ENCODE measurements around the gene CENPO.
"Not testable (repeated sequence)": the region's sequence is repeated elsewhere in the genome, so short reads cannot be mapped to it uniquely, and the experiment has no call there.

The CENPO gene

DNA sequence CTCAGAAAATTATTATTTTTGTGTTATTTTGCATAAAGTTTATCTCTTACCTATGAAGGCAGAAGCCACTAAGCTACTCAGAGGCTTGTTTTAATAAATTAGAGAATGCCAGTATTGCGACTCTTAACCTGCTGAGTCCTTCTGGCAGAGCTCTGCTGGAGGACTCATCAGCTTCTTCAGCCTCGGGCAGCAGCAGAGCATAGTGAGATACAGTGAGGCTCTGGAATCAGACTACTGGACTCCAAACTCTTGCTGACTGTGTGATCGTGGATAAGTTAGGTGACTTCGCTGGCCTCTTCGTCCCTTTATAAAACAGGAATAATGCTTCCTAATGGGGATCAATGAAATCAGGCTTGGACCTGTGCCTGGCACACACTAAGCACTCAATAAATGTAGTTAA lies 1.8 kb upstream of the CENPO start:
- DNase-seq, result no peak

DNA sequence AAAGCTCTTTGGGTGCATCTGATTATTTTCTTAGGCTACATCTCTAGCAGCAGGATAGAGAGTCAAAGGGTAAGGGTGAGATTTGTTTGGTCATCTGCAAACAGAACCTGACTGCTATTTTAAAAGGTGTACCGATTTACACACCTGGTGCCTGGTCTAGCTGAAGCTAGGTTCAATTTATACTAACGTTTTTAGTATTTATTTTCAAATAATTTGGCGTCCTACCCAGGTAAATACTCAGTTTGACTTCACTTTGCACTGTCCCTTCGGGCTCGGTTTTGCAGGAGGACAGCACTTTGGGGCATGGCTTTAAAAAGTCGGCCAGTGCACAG lies 717 bp upstream of the CENPO start:
- DNase-seq, result no peak

DNA sequence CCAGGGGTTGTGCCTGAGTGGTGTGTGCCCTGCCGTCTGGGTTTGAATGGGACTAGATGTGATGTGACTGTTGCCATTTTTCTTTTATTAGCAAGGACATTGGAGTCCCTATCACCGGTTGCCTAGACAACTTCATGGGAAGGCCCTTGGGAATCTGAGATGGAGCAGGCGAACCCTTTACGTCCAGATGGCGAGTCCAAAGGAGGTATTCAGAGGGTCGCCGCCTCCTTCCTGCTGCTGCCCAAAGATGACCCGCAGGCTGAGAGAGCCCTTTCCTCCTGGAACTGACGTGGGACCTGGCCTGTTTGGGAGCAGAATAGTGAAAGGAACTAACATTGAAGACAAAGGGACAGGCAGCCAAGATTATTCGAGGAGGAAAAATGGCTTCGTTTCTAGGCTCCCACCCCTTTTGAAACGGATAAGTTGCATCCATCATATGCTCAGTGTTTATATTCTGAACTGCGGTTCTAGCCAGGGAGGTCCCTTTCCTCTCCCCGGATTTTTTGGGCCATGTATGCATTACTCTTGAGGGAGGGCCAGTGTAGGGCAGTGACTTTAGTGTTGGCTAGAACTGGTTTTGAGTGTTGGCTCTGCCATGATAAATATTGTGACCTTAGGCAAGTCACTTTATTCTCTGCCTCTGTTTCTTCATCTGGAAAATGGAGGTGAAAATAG lies 673 bp downstream of the CENPO start:
- DNase-seq, result peak; percentile 18

DNA sequence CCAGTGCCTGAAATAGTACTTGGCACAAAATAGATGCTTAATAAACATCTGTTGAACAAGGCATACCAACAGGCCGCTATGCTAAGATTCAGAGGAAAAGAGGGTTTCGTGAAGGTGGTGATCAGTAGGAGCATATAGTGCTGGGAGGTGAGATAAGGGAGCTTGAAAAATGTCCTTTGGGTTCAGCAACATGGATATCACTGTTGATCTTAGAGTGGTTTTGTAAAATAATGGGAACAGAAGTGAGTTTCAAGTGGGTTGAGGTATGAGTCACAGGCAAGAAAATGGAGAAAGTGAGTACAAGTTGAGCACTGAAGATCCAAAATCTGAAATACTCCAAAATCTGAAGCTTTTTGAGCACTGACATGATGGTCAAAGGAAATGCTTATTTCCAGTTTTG lies 4.4 kb downstream of the CENPO start:
- no peak for DNase-seq

DNA sequence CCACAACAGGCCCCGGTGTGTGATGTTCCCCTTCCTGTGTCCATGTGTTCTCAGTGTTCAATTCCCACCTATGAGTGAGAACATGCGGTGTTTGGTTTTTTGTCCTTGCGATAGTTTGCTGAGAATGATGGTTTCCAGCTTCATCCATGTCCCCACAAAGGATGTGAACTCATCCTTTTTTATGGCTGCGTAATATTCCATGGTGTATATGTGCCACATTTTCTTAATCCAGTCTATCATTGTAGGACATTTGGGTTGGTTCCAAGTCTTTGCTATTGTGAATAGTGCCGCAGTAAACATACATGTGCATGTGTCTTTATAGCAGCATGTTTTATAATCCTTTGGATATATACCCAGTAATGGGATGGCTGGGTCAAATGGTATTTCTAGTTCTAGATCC lies 7.3 kb downstream of the CENPO start:
- DNase-seq, result not testable (repeated sequence)

DNA sequence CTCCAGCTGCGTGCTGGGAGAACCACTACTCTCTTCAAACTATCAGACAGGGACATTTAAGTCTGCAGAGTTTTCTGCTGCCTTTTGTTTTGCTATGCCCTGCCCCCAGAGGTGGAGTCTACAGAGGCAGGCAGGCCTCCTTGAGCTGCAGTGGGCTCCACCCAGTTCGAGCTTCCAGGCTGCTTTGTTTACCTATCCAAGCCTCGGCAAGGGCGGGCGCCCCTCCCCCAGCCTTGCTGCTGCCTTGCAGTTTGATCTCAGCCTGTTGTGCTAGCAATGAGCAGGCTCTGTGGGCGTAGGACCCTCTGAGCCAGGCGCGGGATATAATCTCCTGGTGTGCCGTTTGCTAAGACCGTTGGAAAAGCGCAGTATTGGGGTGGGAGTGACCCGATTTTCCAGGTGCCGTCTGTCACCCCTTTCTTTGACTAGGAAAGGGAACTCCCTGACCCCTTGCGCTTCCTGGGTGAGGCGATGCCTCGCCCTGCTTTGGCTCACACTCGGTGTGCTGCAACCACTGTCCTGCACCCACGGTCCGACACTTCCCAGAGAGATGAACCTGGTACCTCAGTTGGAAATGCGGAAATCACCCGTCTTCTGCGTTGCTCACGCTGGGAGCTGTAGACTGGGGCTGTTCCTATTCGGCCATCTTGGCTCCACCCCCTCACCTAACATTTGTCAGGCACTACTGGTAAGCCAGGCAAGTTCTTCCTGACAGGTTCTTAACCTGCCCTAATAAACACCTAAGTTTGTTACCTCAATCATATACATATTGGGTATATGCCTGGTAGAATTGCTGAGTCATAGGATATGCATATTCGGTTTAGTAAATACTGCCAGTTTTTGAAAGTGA lies 12.8 kb downstream of the CENPO start:
- not testable (repeated sequence) for DNase-seq

DNA sequence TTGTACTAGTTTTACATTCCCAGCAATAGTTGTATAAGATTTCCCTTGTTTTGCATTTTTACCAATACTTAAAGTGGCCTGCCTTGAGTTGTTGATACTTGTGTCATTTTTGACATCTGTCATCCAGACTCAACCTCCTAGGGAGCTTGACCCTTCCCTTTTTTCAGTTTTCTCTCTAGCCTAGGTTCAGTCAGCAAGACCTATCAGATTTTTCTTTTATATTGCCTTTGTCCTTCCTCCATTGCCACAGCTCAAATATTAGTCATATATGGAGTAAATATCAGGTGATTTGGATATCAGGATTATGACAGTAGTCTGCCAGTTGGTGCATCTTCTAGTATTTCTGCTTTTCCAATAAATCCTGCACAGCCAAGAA lies 13.4 kb downstream of the CENPO start:
- no peak for DNase-seq

DNA sequence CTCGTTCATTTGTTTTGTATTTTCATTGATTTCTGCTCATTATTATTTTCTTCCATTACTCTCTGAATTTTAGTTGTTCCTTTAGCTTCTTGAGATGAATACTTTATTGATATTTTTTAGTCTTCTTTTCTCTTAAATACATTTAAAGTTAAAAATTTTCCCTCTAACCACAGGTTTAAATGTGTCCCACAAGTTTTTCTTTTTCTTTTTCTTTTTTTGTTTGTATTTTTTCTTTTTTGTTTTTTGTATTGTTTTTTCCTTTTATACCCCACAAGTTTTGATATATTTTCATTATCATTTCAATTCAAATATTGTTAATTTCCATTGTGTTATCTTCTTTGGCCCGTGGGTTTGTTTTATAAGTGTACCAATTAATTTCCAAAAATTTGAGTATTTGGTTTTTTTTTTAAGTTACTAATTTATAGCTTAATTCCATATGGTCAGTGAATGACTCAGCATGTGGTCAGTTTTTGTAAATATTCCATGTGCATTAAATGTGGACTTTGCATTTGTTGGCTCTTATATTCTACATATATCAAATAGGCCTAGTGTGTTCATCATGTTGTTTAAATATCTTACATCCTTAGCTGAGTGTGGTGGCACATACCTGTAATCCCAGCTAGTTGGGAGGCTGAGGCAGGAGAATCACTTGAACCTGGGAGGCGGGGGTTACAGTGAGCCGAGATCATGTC lies 16.2 kb downstream of the CENPO start:
- DNase-seq, result peak; percentile 31

DNA sequence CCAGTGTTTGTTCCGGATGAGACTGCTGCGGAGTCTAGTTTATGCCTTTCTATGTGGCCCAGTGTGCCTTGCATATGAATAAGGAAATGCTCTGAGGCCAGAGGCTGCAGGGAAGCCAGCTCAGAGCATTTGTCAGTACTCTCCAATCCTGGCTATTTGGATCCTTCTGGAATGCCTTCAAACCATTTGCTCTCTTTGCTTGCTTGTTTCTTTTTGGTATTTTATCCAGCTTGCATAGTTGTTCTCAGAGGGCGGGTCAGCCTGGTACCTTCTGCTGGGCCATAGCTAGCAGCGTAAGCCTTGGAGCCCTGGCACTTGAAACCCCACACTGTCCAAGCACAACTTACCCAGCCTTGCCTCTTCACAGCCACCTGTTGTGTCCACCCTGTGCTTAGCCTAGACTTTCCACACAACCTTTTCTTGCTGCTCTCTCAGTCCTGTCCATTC lies 20.5 kb downstream of the CENPO start:
- no peak for DNase-seq

DNA sequence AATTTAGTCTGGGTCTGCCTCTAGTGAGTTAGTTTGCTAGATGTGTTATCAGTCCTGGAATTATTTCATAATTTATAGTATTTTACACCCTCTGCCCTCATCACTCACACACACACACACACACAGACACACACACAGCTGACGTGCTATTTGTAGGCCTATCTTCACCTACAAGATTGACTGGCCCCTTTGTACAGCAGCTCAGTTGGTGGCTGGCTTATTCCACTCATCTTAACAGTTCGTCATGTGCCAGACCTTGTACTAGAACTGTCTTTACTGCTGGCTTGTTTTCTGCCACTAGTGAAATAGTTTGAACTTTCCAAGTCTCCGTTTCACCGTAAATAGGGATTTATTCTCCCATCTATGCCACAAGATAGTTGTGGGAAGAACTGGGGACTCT lies 21.3 kb downstream of the CENPO start:
- DNase-seq, result no peak

DNA sequence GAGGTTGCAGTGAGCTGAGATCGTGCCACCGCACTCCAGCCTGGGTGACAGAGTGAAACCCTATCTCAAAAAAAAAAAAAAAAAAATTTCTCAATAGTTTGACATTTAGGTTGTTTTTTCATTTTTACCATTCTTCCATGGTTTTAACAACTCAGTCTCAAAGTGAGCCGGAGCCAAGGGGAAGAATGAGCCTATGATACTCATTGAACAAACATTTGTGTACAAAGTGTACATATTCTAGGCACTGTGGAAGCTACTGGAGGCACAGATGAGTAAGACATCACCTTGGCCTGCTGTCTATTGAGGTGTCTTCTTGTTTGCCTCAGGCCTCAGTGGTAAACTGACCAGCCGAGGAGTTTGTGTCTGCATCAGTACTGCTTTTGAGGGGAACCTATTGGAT lies 21.9 kb downstream of the CENPO start:
- no peak for DNase-seq

DNA sequence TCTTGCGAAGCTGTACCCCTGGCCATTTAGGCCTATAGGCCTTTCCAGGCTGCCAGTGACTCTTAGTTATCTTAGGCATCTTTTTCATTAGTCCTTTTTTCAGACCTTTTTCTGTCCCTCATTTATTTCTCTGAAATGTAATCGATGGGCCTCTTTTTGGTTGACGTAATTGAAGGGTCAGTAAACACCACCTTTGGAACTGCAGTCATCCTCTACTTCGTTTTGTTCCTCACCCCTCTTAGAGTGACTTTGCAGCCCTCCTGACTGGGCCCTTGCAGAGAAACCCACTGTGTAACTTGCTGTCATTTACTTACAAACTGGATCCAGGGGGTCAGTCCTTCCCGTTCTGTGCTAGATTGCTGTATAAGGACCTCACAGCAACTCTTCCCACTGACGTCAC lies 23.2 kb downstream of the CENPO start:
- no peak for DNase-seq

DNA sequence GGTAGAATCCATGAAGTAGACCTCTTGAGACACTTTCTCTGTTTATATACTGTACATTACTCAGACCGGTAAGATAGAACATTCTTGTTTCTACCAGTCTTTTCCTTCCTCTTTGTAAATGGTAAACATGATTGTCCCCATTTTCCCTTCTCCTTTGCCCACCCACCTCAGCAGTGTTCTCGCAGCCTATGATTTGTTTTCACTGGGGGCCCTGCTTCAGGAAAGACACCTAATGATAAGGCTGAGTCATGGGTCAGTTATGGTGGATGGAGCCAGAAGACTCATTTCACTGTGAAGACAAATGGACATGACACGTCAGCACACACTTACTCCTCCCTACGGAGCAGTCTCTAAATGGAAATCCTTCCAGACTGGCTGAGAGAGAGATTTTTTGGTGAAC lies 23.7 kb downstream of the CENPO start:
- peak; percentile 86 for DNase-seq

DNA sequence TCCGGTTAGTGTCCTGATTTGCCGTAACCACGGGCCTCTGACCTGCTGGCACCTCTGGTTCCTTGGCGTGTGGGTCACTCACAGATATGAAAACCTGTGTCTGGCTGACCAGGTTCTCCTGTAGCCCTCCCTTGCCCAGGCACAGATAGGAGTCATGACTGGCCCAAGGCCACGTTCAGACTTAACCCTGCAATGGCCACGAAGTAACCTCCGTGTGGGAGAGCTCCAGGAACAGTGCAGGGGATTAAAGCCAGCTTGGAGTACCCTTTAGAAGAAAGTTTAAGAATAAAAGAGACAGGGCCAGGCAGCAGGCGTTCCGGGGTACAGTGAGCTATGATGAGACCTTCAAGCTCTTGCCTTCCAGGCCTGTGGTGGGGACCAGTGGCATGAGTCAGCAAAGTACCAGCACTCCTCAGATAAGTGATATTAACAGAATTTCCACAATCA lies 25.5 kb downstream of the CENPO start:
- DNase-seq, result no peak

DNA sequence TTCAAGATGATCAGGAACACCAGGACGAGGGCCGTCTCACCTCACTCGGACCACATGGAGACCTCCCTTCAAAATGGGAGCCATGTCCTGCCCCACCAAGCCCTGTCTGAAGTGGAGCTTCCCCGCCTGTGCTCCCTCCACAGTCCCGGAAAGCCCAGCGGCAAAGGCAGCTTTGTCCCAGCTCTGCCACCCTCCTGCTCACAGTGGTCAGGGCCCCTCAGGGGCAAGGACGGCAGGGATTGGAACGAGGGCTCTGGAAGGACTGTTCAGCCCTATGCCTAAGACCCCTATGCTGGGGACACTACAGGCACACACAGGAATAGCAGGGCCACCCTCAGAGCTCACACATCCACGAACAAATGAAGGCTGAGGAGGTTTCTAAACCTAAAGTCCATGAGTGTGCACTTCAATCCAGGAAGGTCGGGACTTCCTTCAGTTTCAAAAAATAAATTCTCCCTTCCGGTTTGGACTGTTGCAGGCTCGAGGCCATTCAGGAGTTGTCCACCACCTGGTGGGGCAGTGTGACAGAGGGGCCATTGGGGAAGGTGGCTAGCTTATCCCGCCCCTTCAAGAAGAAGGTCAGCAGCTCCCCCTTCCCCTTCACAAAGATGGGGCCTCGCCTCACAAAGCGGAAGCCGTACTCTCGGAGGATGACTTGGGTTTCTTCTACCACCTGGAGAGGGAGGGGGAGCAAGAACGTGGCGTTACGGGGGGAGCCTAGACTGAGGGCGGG lies 26.4 kb downstream of the CENPO start:
- DNase-seq, result no peak

DNA sequence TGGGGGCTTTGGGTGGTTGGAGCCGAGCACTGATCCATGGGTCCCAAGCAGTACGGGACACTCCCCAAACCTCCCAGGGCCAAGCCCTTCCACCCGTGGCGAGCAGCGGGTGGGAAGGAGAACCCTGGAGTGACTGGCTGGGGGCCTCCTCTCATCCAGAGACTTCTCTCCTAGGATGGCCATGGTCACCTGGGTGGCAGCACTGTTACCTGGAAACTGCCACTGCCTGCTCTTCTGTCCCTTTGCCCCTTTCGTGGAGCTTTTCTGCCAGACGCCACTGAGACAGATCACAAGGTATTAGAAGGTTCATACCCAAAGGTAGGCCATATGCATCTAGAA lies 26.9 kb downstream of the CENPO start:
- no peak for DNase-seq

DNA sequence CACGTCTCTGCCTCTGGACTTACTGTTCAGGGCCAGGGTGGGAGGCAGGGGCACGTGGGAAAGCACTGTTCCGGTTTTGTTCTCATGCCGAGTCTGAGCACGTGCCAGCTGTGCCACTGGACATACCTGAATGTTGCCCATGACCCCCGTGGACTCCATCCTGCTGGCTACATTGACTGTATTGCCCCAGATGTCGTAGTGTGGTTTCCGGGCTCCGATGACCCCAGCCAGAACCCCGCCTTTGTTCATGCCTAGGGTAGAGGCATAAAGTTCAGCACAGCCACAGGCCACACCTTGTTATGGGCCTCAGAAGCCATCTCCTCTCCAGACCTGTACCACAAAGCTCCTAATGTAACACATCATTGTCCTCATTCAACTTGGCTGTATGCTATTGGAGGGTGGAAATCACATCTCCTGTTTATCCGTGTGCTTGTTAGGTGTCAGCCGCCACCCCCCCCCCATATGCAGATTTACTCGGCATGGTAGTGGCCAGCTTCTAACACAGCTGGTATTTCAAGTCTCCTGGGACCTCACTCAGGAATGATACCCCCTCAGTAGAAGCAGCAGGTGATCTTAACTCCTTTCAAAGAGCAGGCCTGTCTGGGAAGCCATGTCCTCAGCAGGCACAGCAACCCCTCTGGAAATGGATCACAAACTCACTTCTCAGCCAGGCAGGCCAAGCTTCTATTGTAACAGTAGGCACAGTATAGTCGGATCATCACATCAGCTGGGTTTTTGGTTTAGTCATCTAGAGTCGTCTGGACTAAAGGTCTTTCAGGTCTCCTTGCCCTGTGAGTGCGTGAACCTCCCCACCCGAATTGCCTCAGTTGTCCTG lies 27.6 kb downstream of the CENPO start:
- no peak for DNase-seq

DNA sequence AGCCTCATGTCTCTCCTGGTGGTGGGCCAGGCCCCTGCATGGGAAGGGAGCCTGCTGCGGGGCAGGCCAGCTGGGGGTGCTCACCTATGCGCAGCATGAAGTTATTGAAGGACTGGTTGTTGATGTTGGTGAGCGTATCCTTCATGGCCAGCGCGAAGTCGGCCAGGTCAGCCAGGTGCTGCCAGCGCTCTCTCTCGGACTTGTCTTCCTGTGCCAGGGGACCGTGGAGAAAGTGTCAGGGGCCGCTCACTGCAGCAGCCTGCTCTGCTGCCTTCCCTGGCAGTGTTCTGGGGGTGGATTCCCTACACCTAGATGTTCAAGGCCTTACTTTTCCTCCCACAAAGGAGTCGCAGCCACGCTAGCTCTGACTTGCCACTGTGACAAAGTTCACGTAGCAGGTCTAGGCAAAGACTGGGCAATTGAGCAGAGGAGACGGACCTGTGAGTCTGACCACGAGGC lies 28.2 kb downstream of the CENPO start:
- DNase-seq, result no peak

DNA sequence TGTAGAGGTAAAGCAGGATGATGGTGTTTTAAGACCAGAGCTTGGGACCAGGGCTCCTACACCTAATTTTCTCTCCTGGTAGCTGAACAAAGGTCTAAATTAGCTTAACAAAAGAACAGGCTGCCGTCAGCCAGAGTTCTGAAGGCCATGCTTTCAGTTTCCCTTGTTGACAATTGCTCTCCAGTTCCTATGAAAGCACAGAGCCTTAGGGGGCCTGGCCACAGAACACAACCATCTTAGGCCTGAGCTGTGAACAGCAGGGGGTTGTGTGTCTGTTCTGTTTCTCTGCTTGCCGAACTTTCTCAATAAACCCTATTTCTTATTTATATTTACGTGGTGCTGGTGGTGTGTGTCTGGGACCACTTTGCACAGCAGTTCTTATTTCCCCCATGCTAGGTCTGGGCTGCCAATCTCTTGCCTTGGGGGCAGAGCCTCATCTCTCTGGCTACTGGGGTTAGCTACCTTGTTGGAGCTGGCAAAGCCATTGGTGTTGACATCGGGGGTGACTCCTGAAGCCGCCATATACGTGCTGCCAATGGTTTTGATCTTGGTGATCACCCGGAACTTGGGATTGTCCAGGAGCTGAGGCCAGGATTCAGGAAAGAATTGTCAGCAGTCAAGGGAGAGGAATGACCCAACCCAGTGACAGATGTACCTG lies 29.0 kb downstream of the CENPO start:
- no peak for DNase-seq

DNA sequence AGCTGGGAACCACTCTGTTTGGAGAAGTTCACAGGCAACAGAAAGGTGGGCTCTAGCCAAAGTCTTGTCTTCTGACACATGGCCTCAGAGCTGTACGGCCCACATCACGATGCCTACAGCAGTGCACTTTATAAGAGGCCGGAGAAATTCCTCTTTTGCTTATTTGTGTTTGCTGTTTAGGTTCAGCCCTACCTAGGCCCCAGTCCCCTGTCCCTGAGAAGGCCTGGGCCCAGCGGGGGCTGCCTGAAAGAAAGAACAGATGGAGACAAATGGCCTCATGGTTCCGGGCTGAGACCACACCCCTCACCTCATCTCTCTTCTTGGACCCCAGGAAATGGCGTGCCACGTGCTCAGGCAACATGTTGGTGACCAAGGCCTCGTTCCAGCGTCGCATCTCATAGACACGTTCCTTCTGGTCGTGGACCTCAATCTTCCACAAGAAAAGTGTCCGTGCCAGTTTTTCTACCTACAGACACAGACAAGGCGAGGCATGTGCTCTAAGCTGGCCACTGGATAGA lies 30.9 kb downstream of the CENPO start:
- DNase-seq, result no peak
